ENCODE data around the gene ATP5F1D. TPM values are rescaled to one million over a fixed set of nuclear protein-coding genes. Genes with fewer than 3 reads are reported as not detected.
A peak's percentile ranks its signal among the peaks of the same experiment; 100 is the strongest.

Gene ATP5F1D
- total and polyA plus RNA-seq, 7 experiments from 2014 or later = 90.6 to 302 (median 114) TPM

DNA sequence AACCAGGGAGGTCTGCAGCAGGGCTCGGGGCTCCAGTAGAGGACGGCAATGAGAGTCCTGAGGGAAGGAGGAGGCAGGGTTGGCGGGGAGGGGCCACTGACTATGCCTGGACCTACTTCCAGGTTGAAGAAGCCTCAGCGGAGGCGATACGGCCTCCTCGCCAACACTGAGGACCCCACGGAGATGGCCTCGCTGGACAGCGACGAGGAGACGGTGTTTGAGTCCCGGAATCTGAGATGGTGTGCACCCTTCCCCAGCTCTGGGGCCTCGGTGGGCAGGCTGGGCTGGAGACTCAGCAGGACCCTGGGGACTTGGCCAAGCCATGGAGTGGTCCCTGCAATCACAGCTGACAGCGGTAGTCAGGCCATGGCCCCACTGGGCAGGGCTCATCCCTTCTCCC lies 35.5 kb downstream of the ATP5F1D start:
- peaks cover 22 to 58% (median 24%) of the 10 kb centered on the region in 3 experiments for H3K36me3 ChIP-seq (ENCODE audit: control insufficient read depth in 2 of 3, insufficient read depth in 3 of 3, low read length in 3 of 3)

GRCh38 chr19:1278074-1278473 lies 36.5 kb downstream of the ATP5F1D start:
- peaks cover 23 to 34% of the 10 kb centered on the region in 2 donors for H3K4me1 ChIP-seq (ENCODE audit: control insufficient read depth in 2 of 2, insufficient read depth in 2 of 2, low read length in 2 of 2)
- DNase-seq (no peak), ATAC-seq (no peak)
- ChIA-PET CTCF (interaction anchor here (1.0 kb wide), 1 partner anchor 94 kb away, joined by 4 read pairs; no protein-coding TSS in a partner anchor), POLR2A (interaction anchor here (0.6 to 1.2 kb wide), 2 partner anchors 9 to 57 kb away, joined by 4 to 7 read pairs; partner anchors contain the start of gene CIRBP)
- no peaks in the 10 kb centered on the region for H3K27me3 ChIP-seq (ENCODE audit: control insufficient read depth in 2 of 2, insufficient read depth in 2 of 2, low read length in 2 of 2)
- H3K9me3 ChIP-seq (ENCODE audit: control insufficient read depth in 2 of 3, low read length in 3 of 3) = no peaks in the 10 kb centered on the region
- intact Hi-C loops (cut with micrococcal nuclease) = loop anchor here (2.0 to 5.0 kb wide), 3 partner anchors 74 to 314 kb away; partner anchors contain the start of gene MBD3 (in 1 of the 2)
- Mint-ChIP-seq H3K9me3 (peaks cover 0 to 3% (median 0%) of the 10 kb centered on the region in 11 donors), H3K4me3 (peak overlapping the region in 3 of 10 donors; percentile 25 to 74 (median 60)), H3K36me3 (peaks cover 0 to 24% (median 10%) of the 10 kb centered on the region in 5 donors), H3K27ac (peak overlapping the region in 5 of 9 donors; percentile 13 to 72 (median 59)), H3K27me3 (peaks cover 0 to 3% (median 0%) of the 10 kb centered on the region in 5 donors), H3K4me1 (peaks cover 21 to 39% (median 27%) of the 10 kb centered on the region in 7 donors)
- no peak overlapping the region for H3K27ac ChIP-seq (ENCODE audit: low read depth, low read length)
- no peak overlapping the region for H3K4me3 ChIP-seq (ENCODE audit: low read length)
- H3K36me3 ChIP-seq (ENCODE audit: control insufficient read depth in 2 of 3, insufficient read depth in 3 of 3, low read length in 3 of 3) = peaks cover 14 to 48% (median 20%) of the 10 kb centered on the region in 3 experiments

More for the DNA sequence above, 35.5 kb downstream of the ATP5F1D start:
- Mint-ChIP-seq H3K27ac (peak overlapping the region; percentile 65 to 98 (median 95)), H3K4me3 (peak overlapping the region; percentile 79 to 93 (median 88)), H3K4me1 (peaks cover 30 to 49% (median 34%) of the 10 kb centered on the region in 7 donors), H3K36me3 (peaks cover 0 to 34% (median 17%) of the 10 kb centered on the region in 5 donors), H3K9me3 (peaks cover 0 to 6% (median 0%) of the 10 kb centered on the region in 11 donors), H3K27me3 (peaks cover 0 to 3% (median 0%) of the 10 kb centered on the region in 5 donors)
- no peak for DNase-seq
- ChIA-PET CTCF (no interaction called here), POLR2A (interaction anchor here (1.2 to 6.6 kb wide), 2 partner anchors 8 to 33 kb away, joined by 7 to 60 read pairs; partner anchors contain the start of gene CIRBP)
- Histone ChIP-seq H3K9me3 (ENCODE audit: control insufficient read depth in 2 of 3, low read length in 3 of 3) (no peaks in the 10 kb centered on the region), H3K4me1 (ENCODE audit: control insufficient read depth in 2 of 2, insufficient read depth in 2 of 2, low read length in 2 of 2) (peaks cover 30 to 43% of the 10 kb centered on the region in 2 donors), H3K27me3 (ENCODE audit: control insufficient read depth in 2 of 2, insufficient read depth in 2 of 2, low read length in 2 of 2) (no peaks in the 10 kb centered on the region), H3K4me3 (ENCODE audit: low read length) (no peak overlapping the region), H3K27ac (ENCODE audit: low read depth, low read length) (peak overlapping the region; percentile 93)
- ATAC-seq = no peak
- intact Hi-C loops (cut with micrococcal nuclease) = loop anchor here in 1 of 2 donors (5.0 kb wide), 2 partner anchors 75 to 315 kb away; partner anchors contain the start of gene MBD3

GRCh38 chr19:1278713-1279660 lies 37.4 kb downstream of the ATP5F1D start:
- peak overlapping the region in 4 of 9 donors; percentile 5 to 90 (median 68) for H3K27ac Mint-ChIP-seq
- peaks cover 6 to 39% (median 11%) of the 10 kb centered on the region in 3 experiments for H3K36me3 ChIP-seq (ENCODE audit: control insufficient read depth in 2 of 3, insufficient read depth in 3 of 3, low read length in 3 of 3)
- no peaks in the 10 kb centered on the region for H3K27me3 ChIP-seq (ENCODE audit: control insufficient read depth in 2 of 2, insufficient read depth in 2 of 2, low read length in 2 of 2)
- ChIA-PET POLR2A (interaction anchor here (0.6 to 2.2 kb wide), 3 partner anchors 10 to 1059 kb away, joined by 3 to 16 read pairs (median 4); partner anchors contain the start of gene CIRBP), CTCF (interaction anchor here (0.8 to 1.1 kb wide), 4 partner anchors 35 to 102 kb away, joined by 3 to 4 read pairs (median 4); no protein-coding TSS in a partner anchor)
- peaks cover 0 to 2% (median 0%) of the 10 kb centered on the region in 11 donors for H3K9me3 Mint-ChIP-seq
- peaks cover 15 to 30% (median 20%) of the 10 kb centered on the region in 7 donors for H3K4me1 Mint-ChIP-seq
- H3K4me3 Mint-ChIP-seq = no peak overlapping the region
- H3K27ac ChIP-seq (ENCODE audit: low read depth, low read length) = no peak overlapping the region
- no peak overlapping the region for H3K4me3 ChIP-seq (ENCODE audit: low read length)
- H3K9me3 ChIP-seq (ENCODE audit: control insufficient read depth in 2 of 3, low read length in 3 of 3) = no peaks in the 10 kb centered on the region
- DNase-seq (no peak), ATAC-seq (no peak)
- peaks cover 14 to 25% of the 10 kb centered on the region in 2 donors for H3K4me1 ChIP-seq (ENCODE audit: control insufficient read depth in 2 of 2, insufficient read depth in 2 of 2, low read length in 2 of 2)
- H3K27me3 Mint-ChIP-seq = peaks cover 0 to 5% (median under 1%) of the 10 kb centered on the region in 5 donors
- peaks cover 0 to 16% (median 3%) of the 10 kb centered on the region in 5 donors for H3K36me3 Mint-ChIP-seq
- intact Hi-C loops (cut with micrococcal nuclease) = loop anchor here (1.0 to 5.0 kb wide), 5 partner anchors 73 to 313 kb away; partner anchors contain the start of genes MBD3 (in 1 of the 2) and NDUFS7 (in 1 of the 2)

- ATAC-seq = no peak
Measured at GRCh38 chr19:1279782-1280341, 38.3 kb downstream of the ATP5F1D start.

GRCh38 chr19:1280636-1281568 lies 39.4 kb downstream of the ATP5F1D start:
- peaks cover 12 to 19% (median 14%) of the 10 kb centered on the region in 5 donors for H3K27me3 Mint-ChIP-seq
- H3K4me3 Mint-ChIP-seq = peak overlapping the region in 1 of 10 donors; percentile 17
- H3K27ac Mint-ChIP-seq = peak overlapping the region in 1 of 9 donors; percentile 51
- intact Hi-C loops (cut with micrococcal nuclease) = no loop called here
- CTCF ChIA-PET = interaction anchor here (0.7 kb wide), 1 partner anchor 295 kb away, joined by 3 read pairs; no protein-coding TSS in a partner anchor
- peaks cover 15 to 30% (median 20%) of the 10 kb centered on the region in 7 donors for H3K4me1 Mint-ChIP-seq
- peaks cover 0 to 3% of the 10 kb centered on the region in 2 donors for H3K27me3 ChIP-seq (ENCODE audit: control insufficient read depth in 2 of 2, insufficient read depth in 2 of 2, low read length in 2 of 2)
- peaks cover 0 to 15% (median 3%) of the 10 kb centered on the region in 5 donors for H3K36me3 Mint-ChIP-seq
- H3K9me3 ChIP-seq (ENCODE audit: control insufficient read depth in 2 of 3, low read length in 3 of 3) = no peaks in the 10 kb centered on the region
- no peak for DNase-seq
- peaks cover 4 to 13% of the 10 kb centered on the region in 2 donors for H3K4me1 ChIP-seq (ENCODE audit: control insufficient read depth in 2 of 2, insufficient read depth in 2 of 2, low read length in 2 of 2)
- ATAC-seq = no peak
- peaks cover 0 to 2% (median 0%) of the 10 kb centered on the region in 11 donors for H3K9me3 Mint-ChIP-seq
- no peak overlapping the region for H3K4me3 ChIP-seq (ENCODE audit: low read length)
- H3K27ac ChIP-seq (ENCODE audit: low read depth, low read length) = no peak overlapping the region
- POLR2A ChIA-PET = interaction anchor here (2.2 kb wide), 1 partner anchor 12 kb away, joined by 16 read pairs; the partner anchor contains the start of gene CIRBP
- peaks cover 0 to 28% (median 0%) of the 10 kb centered on the region in 3 experiments for H3K36me3 ChIP-seq (ENCODE audit: control insufficient read depth in 2 of 3, insufficient read depth in 3 of 3, low read length in 3 of 3)

More at GRCh38 chr19:1279782-1280341, 38.3 kb downstream of the ATP5F1D start:
- H3K4me1 ChIP-seq (ENCODE audit: control insufficient read depth in 2 of 2, insufficient read depth in 2 of 2, low read length in 2 of 2) = peaks cover 6 to 17% of the 10 kb centered on the region in 2 donors
- DNase-seq = peak; percentile 59 to 84 (median 73)
- H3K27me3 ChIP-seq (ENCODE audit: control insufficient read depth in 2 of 2, insufficient read depth in 2 of 2, low read length in 2 of 2) = peaks cover 0 to 3% of the 10 kb centered on the region in 2 donors
- peak overlapping the region in 4 of 10 donors; percentile 32 to 77 (median 48) for H3K4me3 Mint-ChIP-seq
- peaks cover 9 to 14% (median 9%) of the 10 kb centered on the region in 5 donors for H3K27me3 Mint-ChIP-seq
- H3K4me3 ChIP-seq (ENCODE audit: low read length) = no peak overlapping the region
- peaks cover 0 to 30% (median 2%) of the 10 kb centered on the region in 3 experiments for H3K36me3 ChIP-seq (ENCODE audit: control insufficient read depth in 2 of 3, insufficient read depth in 3 of 3, low read length in 3 of 3)
- CTCF ChIA-PET = interaction anchor here (0.8 to 1.1 kb wide), 4 partner anchors 11 to 101 kb away, joined by 3 to 4 read pairs (median 4); partner anchors contain the start of gene CIRBP
- peak overlapping the region in 7 of 9 donors; percentile 43 to 90 (median 76) for H3K27ac Mint-ChIP-seq
- H3K9me3 Mint-ChIP-seq = peaks cover 0 to 2% (median 0%) of the 10 kb centered on the region in 11 donors
- H3K27ac ChIP-seq (ENCODE audit: low read depth, low read length) = no peak overlapping the region
- H3K9me3 ChIP-seq (ENCODE audit: control insufficient read depth in 2 of 3, low read length in 3 of 3) = no peaks in the 10 kb centered on the region
- POLR2A ChIA-PET = interaction anchor here (0.6 to 2.2 kb wide), 2 partner anchors 10 to 1058 kb away, joined by 3 to 16 read pairs; partner anchors contain the start of gene CIRBP
- intact Hi-C loops (cut with micrococcal nuclease) = loop anchor here (1.0 to 5.0 kb wide), 5 partner anchors 72 to 312 kb away; partner anchors contain the start of genes MBD3 (in 1 of the 2) and NDUFS7 (in 1 of the 2)
- peaks cover 0 to 15% (median 3%) of the 10 kb centered on the region in 5 donors for H3K36me3 Mint-ChIP-seq
- H3K4me1 Mint-ChIP-seq = peaks cover 15 to 28% (median 20%) of the 10 kb centered on the region in 7 donors
